Myocyte (in vitro differentiated cells): ENCODE data around the gene CNNM2. TPM values are rescaled to one million over a fixed set of nuclear protein-coding genes. Genes with fewer than 3 reads are reported as not detected.
A peak's percentile ranks its signal among the peaks of the same experiment; 100 is the strongest.
"Not testable (repeated sequence)": the region's sequence is repeated elsewhere in the genome, so short reads cannot be mapped to it uniquely, and the experiment has no call there.

Experiments used
- DNase-seq: peaks from one replicate; pipeline ENCODE4 v3.0.0-alpha.2; 2012; ENCODE audit warnings: low read depth
- total RNA-seq: library from RNA; depleted of rRNA; stranded (reverse); fragments of >200 nt; gene quantifications from 2 replicates; pipeline ENCODE4 v1.2.3, GENCODE V29; 2014

The CNNM2 gene
- total RNA-seq, 1 donor from 2014 or later, result 4.7 TPM

DNA sequence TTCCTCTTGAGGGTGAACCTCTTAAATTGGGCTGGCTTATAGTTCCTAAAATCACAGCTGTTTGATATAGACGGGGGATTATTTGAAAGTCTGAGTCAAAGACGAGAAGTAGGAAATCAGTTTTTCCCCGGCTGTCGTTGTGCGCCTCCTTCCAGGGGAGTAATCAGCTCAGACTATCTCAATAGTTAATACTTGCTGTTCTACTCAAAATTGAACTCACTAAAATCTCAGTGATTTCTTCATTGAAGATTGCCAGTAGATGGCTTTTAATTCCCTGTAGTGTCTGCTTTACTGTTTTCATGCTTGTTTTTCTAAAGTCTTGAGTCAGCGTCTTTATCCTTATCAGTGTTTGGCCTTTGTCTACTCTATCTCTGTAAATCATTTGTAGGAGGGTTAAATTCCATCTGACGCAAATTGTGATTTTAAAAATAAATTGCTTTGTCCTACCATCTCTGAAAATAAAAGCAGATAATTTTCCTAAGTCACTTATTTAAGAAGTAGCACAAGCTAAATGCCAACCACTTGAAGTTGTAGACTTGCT lies 47.3 kb downstream of the CNNM2 start:
- no peak for DNase-seq

GRCh38 chr10:102967123-102967522 lies 49.0 kb downstream of the CNNM2 start:
- DNase-seq, result no peak

DNA sequence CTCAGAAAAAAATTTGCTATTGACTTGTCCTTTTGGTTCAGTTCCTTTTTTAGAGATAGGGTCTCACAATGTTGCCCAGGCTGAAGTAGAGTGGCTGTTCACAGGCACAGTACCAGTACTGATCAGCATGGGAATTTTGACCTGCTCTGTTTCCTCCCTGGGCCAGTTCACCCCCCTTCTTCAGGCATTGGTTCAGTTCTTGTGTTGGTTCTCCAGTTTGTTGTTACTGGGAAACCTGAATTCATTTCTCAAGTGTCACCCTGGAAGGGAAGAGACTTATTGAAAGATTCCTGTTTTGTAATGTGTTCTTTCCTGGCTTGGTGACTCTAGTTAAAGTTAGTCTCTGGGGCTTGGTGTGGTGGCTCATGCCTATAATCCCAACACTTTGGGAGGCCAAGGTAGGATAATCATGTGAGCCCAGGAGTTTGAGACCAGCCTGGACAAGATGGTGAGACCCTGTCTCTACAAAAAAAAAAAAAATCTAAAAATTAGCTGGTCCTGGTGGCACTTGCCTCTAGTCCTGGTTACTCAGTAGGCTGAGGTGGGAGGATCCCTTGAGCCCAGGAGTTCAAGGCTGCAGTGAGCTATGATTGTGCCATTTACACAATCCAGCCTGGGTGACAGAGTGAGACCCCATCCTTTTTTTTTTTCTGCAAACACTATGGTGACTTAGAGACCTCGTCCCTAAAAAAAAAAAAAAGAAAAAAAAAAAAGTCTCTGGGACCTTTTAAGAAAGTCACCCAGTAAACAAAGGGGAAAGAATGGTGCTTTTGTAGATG lies 52.7 kb downstream of the CNNM2 start:
- DNase-seq, result no peak

DNA sequence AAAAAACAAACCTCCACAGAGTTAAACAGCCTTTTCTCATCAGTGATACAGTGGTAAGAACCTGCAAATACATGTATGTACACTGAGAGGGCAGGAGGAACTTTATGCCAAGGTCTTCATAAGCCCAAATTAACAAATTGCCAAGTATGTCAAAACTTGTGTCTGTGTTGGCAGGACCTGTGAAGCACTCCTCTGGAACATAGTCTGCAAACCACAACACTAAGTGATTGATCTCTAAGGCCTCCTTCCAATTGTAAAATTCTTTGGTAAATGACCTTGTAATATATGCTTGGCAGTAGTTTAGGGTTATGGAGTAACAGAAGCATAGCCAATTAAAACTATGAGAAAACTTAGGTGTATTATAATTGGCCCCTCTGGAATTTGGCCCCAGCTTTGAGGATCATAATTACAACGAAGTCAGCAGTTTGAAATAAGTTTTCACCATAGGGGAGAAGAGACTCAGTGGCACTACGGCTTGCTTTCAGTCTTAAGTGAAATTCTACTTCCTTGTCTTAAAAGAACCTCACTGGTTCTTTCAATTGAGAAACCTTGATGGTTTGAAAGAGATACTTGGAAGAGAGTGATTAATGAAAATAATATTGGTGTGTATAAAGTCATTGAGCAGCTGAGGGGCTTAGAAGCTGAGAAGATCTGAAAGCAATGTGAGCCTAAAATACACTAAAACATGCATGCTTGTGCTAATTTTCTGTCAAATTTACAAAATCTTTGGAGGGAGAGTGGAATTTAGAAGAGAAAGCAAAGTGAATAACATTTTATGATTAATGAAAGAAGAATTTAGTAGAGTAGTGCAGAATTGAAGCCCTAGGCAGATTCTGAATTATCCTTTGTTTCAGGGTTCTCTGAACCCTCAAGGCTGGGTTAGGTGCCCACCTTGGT lies 57.6 kb downstream of the CNNM2 start:
- no peak for DNase-seq

GRCh38 chr10:102976380-102976726 lies 58.3 kb downstream of the CNNM2 start:
- not testable (repeated sequence) for DNase-seq

- DNase-seq, result no peak
These were observed 64.2 kb downstream of the CNNM2 start for GRCh38 chr10:102982296-102982695.

DNA sequence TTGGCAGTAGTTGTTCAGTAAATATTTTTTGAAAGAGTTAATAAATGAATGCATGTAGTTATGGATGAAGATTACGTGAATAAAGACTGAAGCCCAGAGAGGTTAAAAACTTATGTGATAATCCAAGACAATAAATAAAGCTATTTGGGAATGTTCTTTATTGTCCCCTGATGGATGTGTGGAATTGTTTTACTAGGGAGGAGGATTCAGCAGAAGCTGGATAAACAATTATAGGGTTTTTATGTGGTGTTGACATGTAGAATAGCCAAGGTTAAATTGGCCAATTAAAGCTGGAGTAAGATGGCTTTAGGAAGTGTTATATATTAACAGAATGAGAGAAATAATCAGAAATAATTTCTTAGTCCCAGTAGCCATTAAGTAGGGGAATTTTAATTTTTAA lies 66.0 kb downstream of the CNNM2 start:
- DNase-seq, result no peak

DNA sequence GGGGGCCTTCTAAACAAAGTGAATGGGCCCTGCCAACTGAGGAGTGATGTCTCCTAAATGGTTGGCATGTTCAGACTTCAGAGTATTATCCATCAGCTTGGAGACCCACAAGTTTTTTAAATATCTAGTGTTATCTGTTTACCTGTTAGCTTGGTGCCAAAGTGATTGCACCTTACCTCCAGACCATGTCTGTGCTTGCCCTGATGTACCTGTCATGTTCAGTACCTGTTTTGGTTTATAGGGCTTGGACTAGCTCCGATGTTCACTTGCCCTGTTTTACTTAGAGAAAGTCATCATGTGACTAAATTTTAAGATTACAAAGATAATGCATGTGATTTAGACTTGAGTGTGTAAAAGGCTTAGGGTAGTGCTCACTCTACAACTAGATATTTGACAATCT lies 67.7 kb downstream of the CNNM2 start:
- DNase-seq, result no peak

GRCh38 chr10:102988404-102989314 lies 70.6 kb downstream of the CNNM2 start:
- peak; percentile 9 for DNase-seq

GRCh38 chr10:102994531-102995295 lies 76.6 kb downstream of the CNNM2 start:
- peak; percentile 9 for DNase-seq

DNA sequence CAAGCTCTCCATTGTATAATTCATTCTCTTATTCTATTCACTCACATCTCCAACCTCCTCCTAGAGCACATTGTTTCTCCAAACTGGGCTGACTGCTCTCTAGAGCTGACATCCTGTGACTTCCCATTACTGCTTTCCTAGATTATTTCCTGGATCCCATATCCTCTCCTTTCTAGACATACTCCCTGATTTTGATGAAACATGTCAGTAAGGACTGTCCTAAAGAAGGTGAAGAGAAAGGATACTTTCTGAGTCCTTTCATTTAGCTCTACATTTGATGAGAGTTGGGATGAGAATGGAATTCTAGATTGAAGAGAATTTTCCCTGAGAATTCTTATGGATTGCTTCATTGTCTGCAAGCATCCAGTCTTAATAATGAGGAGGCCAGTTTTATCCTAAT lies 78.8 kb downstream of the CNNM2 start:
- no peak for DNase-seq

GRCh38 chr10:102997998-102998397 lies 79.9 kb downstream of the CNNM2 start:
- no peak for DNase-seq

DNA sequence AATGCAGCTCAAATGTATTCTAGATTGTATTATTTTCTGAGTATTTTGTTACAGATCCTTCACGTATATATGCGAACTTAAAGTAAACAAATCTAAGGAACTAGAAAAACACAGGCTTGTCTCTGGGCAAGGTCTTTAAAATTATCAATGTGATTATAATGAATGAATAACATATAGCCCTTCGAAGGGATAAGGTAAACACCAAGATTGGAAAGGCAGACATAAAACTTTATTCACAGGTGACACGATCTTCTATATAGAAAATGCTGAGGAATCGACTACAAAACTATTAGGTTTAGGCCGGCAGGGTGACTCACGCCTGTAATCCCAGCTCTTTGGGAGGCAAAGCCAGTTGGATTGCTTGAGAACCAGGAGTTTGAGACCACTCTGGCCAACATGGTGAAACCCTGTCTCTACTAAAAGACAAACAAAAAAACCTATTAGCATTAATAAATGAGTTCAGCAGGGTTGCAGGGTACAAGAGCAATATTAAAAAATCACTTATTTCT lies 80.4 kb downstream of the CNNM2 start:
- no peak for DNase-seq

- not testable (repeated sequence) for DNase-seq
These were observed 82.0 kb downstream of the CNNM2 start for GRCh38 chr10:103000050-103000449.

- DNase-seq, result no peak
These were observed 88.9 kb downstream of the CNNM2 start for GRCh38 chr10:103007017-103007416.

DNA sequence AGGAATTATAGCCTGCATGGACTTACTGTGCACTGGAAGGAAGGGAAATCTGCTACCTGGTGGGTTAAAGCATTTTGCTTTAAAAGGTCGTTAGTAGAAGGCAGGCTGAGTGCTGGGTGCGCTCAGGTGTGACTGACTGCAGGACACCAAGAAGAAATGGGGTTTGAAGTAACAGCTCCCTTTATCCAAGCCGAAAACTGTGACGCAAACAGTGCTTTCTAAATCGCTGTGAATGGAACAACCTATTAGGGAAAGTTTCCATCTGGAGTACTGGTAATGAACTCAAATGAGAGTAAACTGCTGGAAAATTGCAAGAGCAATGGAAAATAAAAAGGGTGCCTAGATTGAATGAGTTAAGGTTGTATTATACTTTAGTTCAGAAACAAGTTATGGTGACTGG lies 95.3 kb downstream of the CNNM2 start:
- no peak for DNase-seq

GRCh38 chr10:103019425-103019824 lies 101.3 kb downstream of the CNNM2 start:
- no peak for DNase-seq

DNA sequence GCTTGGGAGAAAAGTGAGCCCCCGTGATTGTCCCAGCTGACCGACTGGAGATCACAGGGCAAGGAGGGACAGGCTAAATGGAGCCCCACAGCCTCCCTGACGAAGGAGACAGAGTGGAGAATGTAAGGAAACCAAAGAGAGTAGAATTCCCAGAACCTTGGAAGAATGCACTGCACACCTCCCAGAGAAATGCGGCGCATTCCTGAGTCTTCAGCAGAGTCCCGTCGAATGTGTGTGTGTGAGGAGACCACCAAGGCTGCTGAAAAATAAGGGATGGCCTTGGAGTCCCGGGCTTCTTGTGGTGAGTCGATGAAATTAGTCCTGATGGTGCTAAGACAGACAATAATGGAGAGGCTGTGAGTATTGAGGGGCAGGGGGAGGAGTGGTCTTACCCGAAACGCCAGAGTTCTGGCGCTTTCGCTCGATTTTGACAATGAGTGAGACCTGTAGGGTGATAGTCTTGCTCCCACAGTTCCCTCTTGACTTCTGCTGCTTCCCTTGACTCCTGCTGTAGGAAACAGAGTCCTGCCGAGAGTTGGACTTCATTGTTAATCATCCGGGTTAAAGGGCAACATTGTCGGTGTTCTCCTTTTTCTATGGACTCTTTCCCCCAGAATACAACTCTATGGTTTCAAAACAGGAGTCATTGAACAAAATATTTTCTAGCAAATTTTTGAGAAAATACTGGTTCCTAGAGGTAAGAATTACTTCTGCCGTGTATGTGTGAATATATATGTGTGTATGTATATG lies 103.2 kb downstream of the CNNM2 start:
- no peak for DNase-seq

- DNase-seq, result no peak
These were observed 103.8 kb downstream of the CNNM2 start for GRCh38 chr10:103021900-103022293.
